Frontal cortex (tissue), 4 donors: ENCODE measurements around the gene F12. TPM values are rescaled to one million over a fixed set of nuclear protein-coding genes. Genes with fewer than 3 reads are reported as not detected.

ENCODE experiments used
- DNase-seq, 2 donors: peaks; one replicate each; pipeline ENCODE4 v3.0.0; 2012; ENCODE audit warnings: low spot score in 2 of 2
- FAIRE-seq: peaks from 2 replicates; lab custom pipeline; 2012; peaks lifted over from hg19 to GRCh38; lab: Jason Lieb, UNC
- total RNA-seq: library from RNA; depleted of rRNA; stranded (reverse); fragments of >200 nt; gene quantifications from one replicate; pipeline ENCODE4 v1.2.3, GENCODE V29; 2014
- donor health status: control.
- donor health status: control.
- donor health status: control.

The F12 gene
- total RNA-seq, 1 donor from 2014 or later: 2.4 TPM

DNA sequence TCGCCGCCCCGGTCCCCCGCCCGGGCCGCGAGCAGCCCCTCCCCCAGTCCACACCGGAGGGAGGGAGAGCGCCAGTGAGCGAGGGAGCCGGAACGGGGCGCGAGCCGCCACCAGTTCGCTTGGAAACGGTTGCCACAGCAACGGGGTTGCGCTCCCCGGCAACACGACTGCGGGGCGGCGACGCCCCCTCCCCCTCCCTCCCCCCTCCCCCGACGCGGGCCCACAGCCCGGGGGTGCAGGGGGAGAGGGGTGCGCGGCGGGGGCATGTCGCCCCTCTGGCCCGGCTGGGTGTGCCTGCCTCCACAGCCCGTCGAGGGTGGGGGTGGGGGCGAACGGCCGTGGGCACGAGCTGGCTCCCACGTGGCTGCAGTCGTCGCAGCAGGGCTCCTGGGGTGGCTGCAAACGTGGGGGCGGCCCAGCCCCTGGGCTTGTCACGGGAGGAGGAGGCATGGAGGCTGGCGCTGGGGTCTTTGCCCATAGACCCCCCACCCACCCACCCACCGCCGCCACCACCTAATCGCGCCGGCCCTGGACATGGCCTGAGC is 37.8 kb upstream of the F12 start:
- DNase-seq: peak; percentile 85 to 91
- no peak for FAIRE-seq

DNA sequence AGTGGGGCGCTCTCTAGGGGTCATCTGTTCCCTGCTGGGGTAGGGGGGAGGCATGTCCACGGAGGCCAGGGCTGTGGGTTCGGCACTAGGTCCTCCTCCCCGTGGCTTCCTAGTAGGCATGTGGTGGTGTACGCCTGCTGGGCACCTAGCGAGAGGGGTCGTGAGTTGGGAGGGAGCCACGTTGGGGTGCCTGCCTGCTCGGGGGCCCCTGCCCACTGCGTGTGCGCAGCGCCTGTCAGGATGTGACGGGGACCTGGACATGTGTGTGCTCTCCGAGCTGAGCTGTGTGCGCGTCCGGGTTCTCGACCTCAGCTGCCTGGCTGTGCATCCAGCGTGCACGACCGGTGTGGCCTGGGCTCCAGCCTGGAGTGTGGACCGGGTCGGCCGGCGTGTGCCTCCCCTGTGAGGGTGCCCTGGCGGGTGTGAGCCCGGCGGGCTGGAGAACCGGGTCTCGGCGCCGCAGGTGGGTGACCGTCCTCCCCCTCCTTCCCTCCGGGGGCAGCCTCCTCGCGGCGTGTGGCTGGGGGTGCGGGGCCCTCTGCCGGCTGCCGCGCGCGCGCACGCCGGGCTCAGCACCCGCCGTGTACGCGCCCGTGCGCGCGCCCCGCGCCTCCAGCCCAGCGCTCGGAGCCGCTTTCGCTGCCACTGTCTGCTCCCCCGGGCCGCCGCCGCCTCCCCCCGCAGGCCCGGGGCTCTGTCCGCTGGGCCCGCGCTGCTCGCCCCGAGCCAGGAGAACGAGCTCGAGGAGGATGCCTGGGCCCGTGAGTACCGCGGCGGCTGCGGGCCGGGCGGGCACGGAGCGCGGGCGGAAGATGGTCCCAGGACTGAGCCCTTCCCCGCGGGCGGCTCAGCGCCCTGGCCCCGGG is 37.1 kb upstream of the F12 start, which contains the start of gene PRR7:
Gene PRR7 (plus strand): TSS at position 615 of the 866 bp plus-strand sequence. CDS start 8,254 bp downstream, outside the sequence.
- peak; percentile 90 to 91 for DNase-seq
- no peak for FAIRE-seq

GRCh38 chr5:177445917-177446199 is 36.5 kb upstream of the F12 start:
- DNase-seq: no peak
- FAIRE-seq: no peak

- no peak for DNase-seq
- FAIRE-seq: no peak
Observed at GRCh38 chr5:177445052-177445916, 35.9 kb upstream of the F12 start.

DNA sequence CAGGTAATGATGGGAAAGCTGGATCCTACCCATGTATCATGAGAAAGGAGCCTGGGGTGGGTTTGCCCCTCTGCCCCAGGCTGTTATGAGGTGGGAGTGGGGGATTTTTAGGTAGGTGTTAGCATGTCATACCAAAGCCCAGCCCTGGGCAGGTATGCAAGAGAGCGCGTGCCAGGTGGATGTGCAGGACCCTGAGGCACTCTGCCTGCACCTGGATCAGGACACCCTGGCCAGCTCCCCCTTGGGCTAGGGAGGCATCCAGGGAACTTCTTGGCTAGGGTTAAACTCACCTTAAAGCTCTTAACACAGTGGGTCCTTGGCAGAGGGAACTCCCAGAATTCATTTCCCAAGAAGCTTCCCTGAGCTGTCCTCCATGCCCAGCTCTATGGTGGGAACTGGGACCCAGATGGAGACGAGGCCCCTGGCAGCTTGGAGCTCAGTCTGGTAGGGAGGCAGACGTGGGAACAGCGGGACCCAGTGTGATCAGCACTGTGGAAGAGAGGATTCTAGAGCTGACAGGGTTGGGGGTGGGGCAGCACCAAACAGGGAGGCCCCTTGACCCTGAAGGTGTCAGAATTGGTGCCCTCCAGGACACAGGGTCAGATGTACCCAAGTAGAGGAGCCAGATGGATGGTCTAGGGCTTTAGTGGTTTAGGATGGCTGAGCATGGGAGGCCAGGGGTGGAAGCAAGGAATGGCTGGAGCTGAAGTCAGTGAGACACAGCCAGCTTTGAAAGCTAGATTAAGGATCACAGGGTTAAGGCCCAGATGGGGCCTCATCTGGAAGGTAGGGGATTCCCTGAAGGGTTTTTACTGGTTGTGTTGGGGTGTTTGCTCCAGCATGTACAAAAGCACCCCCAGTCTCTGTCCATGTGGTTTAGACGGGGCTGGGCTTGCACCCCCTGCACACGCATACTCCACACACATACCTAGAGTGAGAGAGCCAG is 35.0 kb upstream of the F12 start:
- FAIRE-seq (no peak), DNase-seq (no peak)

- FAIRE-seq: no peak
- DNase-seq: no peak
Observed at GRCh38 chr5:177443144-177443983, 34.0 kb upstream of the F12 start.

DNA sequence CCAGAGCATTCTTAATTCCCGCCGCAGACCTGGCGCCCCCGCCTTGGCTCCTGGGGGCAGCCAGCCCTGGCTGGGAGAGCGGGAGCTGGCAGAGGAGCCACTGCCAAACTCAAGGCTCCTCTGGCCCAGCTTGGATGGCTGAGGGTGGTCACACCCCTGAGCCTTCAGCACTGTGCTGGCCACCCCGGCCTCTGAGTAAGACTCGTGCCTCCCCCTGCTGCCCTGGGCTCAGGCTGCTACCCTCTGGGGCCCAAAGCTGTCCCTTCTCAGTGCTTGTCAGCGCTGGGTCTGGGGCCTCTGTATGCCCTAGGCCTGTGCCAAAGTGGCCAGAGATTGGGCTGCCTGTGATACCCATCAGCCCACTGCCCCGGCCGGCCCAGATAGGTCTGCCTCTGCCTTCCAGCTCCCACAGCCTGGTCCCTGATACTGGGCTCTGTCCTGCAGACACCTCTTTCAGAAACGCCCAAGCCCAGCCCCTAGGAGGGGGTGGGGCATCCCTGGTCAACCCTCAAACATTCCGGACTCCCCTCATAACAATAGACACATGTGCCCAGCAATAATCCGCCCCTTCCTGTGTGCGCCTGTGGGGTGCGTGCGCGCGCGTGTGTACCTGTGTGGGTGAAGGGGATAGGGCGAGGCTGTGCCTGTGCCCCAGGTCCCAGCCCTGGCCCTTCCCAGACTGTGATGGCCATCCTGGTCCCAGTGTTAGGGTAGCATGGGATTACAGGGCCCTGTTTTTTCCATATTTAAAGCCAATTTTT is 32.9 kb upstream of the F12 start:
- DNase-seq (no peak), FAIRE-seq (no peak)

DNA sequence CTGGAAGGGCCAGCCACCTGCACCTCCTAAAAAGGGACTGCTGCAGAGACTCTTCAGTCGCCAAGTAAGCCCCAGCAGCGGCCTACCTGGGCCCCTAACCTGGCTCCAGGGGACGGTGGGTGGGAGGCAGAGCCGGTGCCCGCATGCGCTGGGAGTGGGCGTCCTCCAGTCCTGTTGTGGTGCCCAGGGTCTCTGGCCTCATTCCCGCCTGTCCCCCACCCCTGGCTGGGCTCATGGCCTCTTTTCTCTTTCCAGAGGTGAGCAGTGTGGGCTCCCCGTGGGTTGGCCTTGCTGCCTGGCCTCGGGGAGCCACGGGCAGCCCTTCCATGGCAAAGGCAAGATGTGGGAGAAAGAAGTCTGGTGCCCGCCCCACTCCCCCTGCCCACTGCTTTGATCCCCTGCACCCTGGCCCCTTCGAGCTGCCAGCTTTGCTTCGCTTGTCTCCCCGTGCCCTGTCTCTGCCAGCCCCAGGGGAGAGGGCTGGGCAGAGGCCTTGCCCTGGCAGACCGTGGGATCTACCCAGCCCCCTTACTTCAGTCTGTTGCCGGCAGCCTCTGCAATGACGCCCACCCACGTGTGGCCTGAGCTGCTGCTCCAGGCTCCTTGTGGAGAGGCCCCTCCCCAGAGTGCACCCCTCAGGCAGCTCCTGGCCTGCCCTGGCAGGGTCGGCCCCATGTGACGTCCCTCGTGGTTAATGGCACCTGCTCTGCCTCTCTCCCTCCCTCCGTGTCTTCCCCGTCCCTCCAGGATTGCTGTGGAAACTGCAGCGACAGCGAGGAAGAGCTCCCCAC is 31.8 kb upstream of the F12 start:
- no peak for FAIRE-seq
- no peak for DNase-seq

GRCh38 chr5:177440211-177440989 is 31.0 kb upstream of the F12 start:
- FAIRE-seq (no peak), DNase-seq (no peak)

DNA sequence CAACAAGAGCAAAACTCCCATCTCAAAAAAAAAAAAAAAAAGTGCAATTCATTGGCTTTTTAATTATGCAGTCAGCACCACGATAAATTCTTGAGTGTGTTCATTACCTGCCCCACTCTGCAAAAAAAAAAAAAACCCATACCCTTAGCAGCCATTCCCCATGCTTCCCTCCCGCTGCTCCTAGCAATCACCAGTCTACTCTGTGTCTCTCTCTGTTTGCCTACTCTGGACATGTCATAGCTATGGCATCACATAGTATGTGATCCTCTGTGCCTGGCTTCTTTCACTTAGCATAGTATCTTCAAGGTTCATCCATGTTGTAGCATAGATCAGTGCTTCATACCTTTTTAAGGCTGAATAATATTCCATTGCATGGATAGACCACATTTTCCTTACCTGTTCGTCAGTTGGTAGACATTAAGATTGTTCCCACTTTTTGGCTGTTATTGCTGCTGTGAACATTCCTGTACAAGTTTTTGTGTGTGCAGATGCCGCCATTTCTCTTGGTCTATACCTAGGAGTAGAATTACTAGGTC is 30.2 kb upstream of the F12 start:
- FAIRE-seq: no peak
- no peak for DNase-seq

- FAIRE-seq (no peak), DNase-seq (no peak)
Observed at GRCh38 chr5:177438468-177438867, 29.1 kb upstream of the F12 start.

DNA sequence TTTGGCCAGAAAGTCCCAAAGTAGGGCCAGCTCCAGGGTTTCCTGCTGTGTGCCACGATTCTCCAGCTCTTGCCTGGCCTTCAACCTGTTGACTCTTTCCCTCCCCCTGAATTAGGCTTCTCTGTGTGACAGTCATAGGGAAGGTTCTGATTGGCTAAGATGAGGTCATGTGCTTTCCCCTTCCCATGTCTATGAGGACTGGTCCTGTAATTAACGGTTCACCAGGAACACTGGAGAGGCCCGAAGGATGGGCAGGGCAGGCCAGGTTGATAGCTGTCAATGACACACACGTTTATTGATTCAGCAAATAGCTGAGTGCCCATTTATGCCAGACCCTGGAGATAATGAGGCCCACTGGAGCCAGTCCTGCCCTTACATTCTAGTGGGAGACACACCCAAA is 28.3 kb upstream of the F12 start:
- FAIRE-seq (no peak), DNase-seq (no peak)

- FAIRE-seq (no peak), DNase-seq (no peak)
Observed at GRCh38 chr5:177435847-177436536, 26.6 kb upstream of the F12 start.

GRCh38 chr5:177434942-177435738 is 25.8 kb upstream of the F12 start:
- FAIRE-seq (no peak), DNase-seq (no peak)

- no peak for DNase-seq
Observed at GRCh38 chr5:177434437-177434836, 25.1 kb upstream of the F12 start.

More at GRCh38 chr5:177434437-177434836, 25.1 kb upstream of the F12 start:
- FAIRE-seq: no peak
